Measurements from ENCODE around the gene FBXL19. TPM values are rescaled to one million over a fixed set of nuclear protein-coding genes. Genes with fewer than 3 reads are reported as not detected.

Gene FBXL19
- total and polyA plus RNA-seq, 2 donors (not counting 1 experiment from before 2014, with no cell fraction given) = 9.0 to 25.0 TPM

DNA sequence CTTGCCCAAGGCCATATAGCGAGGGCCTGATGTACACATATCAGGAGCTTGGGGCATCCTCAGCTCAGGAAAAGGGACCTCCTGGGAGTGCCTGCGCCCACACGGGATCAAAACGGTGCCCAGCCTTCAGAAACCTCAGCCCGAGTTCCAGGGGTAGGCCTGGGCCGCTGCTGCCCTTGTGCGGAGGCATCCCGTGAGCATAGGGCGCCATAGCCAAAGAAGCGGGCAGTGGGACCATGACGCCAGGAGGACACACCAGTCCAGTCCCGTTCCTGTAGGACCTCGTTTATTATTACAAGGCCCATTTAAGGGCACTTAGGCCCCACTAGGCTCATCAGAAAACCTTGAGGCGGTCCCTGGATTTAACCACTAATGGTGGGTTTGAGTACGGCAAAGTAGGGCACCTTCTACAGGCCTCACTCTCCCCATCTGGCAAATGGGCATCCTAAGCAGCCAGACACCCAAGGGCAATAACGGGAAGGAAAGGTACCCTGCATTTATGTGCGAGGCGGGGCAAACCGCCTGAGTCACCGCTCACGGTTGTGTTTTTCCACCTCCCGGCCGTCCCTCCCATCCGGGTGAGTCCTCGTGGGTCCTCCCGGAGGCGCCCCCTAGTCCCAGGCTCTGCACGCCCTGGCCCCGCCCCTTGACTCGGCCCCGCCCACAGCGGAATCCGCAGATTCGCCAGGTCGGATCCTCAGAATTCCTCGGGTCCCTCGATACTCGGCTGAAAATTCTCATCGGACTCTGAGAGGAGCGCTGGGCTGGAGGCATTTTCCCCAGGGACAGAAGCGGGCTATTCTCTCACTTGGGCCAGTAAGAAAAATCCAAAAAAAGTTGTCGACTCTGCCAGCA, 33.5 kb downstream of the FBXL19 start:
- peak; percentile 63 for ATAC-seq (ENCODE audit: low read depth)
- peak; percentile 87 for DNase-seq
- H3K9ac ChIP-seq (ENCODE audit: low read length) = peak overlapping the region; percentile 98
- H3K9me3 ChIP-seq (ENCODE audit: control extremely low read depth in 1 of 3, control insufficient read depth in 2 of 3, insufficient read depth in 1 of 3, low read length in 2 of 3) = peaks cover 0 to 4% (median 0%) of the 10 kb centered on the region in 3 donors
- WGBS (ENCODE audit: insufficient coverage) = 30% methylated on average over 41 of the region's 42 CpGs
- Mint-ChIP-seq H3K27ac (peak overlapping the region; percentile 99), H3K4me3 (peak overlapping the region; percentile 97), H3K9me3 (ENCODE audit: insufficient read depth) (no peaks in the 10 kb centered on the region), H3K27me3 (no peaks in the 10 kb centered on the region), H3K4me1 (peaks cover 40% of the 10 kb centered on the region)
- H4K20me1 ChIP-seq (ENCODE audit: control insufficient read depth, insufficient read depth, low read length, poor library complexity, severe bottlenecking) = peaks cover 30% of the 10 kb centered on the region
- H3K4me3 ChIP-seq (ENCODE audit: control extremely low read depth in 1 of 5, extremely low read depth in 1 of 5, insufficient read depth in 1 of 5, low read depth in 2 of 5, low read length in 4 of 5) = peak overlapping the region; percentile 85 to 99 (median 95)
- TF ChIP-seq CTCF (IDR thresholded peaks at IDR 0.05) (peak; percentile 25), EZH2 (IDR thresholded peaks at IDR 0.05; ENCODE audit: borderline replicate concordance, insufficient read depth, low read depth, low read length, poor library complexity, severe bottlenecking) (no peak)
- peaks cover 15 to 25% of the 10 kb centered on the region in 2 donors for H3K4me1 ChIP-seq (ENCODE audit: control insufficient read depth in 2 of 2, insufficient read depth in 2 of 2, low read length in 2 of 2)
- intact Hi-C loops (cut with micrococcal nuclease) = loop anchor here (1.0 kb wide), 8 partner anchors 8 to 502 kb away; partner anchors contain the start of genes ARMC5, FBXL19, ORAI3 and STX4
- H3K4me2 ChIP-seq (replicated peaks; ENCODE audit: low read depth, low read length, poor library complexity, severe bottlenecking) = peak overlapping the region; percentile 91
- CTCF ChIA-PET = interaction anchor here (4.4 kb wide), 1 partner anchor 15 kb away, joined by 42 read pairs; no protein-coding TSS in a partner anchor
- peaks cover 41% of the 10 kb centered on the region for H3K79me2 ChIP-seq (ENCODE audit: control insufficient read depth, insufficient read depth, low read length)
- POLR2A ChIA-PET = interaction anchor here (0.7 to 1.1 kb wide), 3 partner anchors 15 to 117 kb away, joined by 3 to 6 read pairs (median 5); partner anchors contain the start of genes ZNF646 and ZNF668
- H3K27ac ChIP-seq (ENCODE audit: low read length in 2 of 2) = peak overlapping the region; percentile 92 to 96
- no peaks in the 10 kb centered on the region for H3K27me3 ChIP-seq (replicated peaks in 1 of 4; ENCODE audit: control extremely low read depth in 1 of 4, control insufficient read depth in 3 of 4, insufficient read depth in 4 of 4, low read length in 3 of 4)
- H2AFZ ChIP-seq (ENCODE audit: insufficient read depth, low read depth, low read length, poor library complexity, severe bottlenecking) = peak overlapping the region; percentile 98
- peaks cover 9 to 29% of the 10 kb centered on the region in 2 experiments for H3K36me3 ChIP-seq (replicated peaks in 1 of 2; ENCODE audit: control extremely low read depth in 1 of 2, control insufficient read depth in 1 of 2, extremely low read depth in 1 of 2, insufficient read depth in 2 of 2, low read length in 1 of 2)

Measured in B cell (primary cell).